T-helper 2 cell treated with Interferon-gamma antibody and Interleukin-4, amounts not matched to agents 5 μg/mL and 100 μg/mL, for 36 hours (primary cell): ENCODE measurements around the gene CHRNG.
"Not testable (repeated sequence)": the region's sequence is repeated elsewhere in the genome, so short reads cannot be mapped to it uniquely, and the experiment has no call there.

Experiments used
- DNase-seq: peaks from one replicate; pipeline ENCODE4 v3.0.0; 2021; ENCODE audit warnings: low spot score
- H3K27ac Mint-ChIP-seq: one replicate; pipeline ENCODE4 v1.8.0; 2021; ENCODE audit warnings: mild to moderate bottlenecking, mixed read lengths
- H3K27me3 Mint-ChIP-seq: one replicate; pipeline ENCODE4 v1.8.0; 2021; ENCODE audit warnings: low read depth, mixed read lengths
- H3K36me3 Mint-ChIP-seq: one replicate; pipeline ENCODE4 v1.8.0; 2021; ENCODE audit warnings: low read depth, mixed read lengths
- H3K4me1 Mint-ChIP-seq: one replicate; pipeline ENCODE4 v1.8.0; 2021; ENCODE audit warnings: low read depth, mixed read lengths
- H3K4me3 Mint-ChIP-seq: one replicate; pipeline ENCODE4 v1.8.0; 2022; ENCODE audit warnings: mild to moderate bottlenecking, moderate library complexity, mixed read lengths
- H3K9me3 Mint-ChIP-seq: one replicate; pipeline ENCODE4 v1.8.0; 2021; ENCODE audit warnings: mixed read lengths

CHRNG gene

GRCh38 chr2:232527905-232528470, 11.5 kb upstream of the CHRNG start:
- H3K4me1 Mint-ChIP-seq: peaks cover 4% of the 10 kb centered on the region
- H3K27me3 Mint-ChIP-seq: peaks cover 24% of the 10 kb centered on the region
- H3K27ac Mint-ChIP-seq: no peak overlapping the region
- no peak for DNase-seq
- H3K9me3 Mint-ChIP-seq: no peaks in the 10 kb centered on the region
- no peak overlapping the region for H3K4me3 Mint-ChIP-seq
- no peaks in the 10 kb centered on the region for H3K36me3 Mint-ChIP-seq

- no peak overlapping the region for H3K4me3 Mint-ChIP-seq
- H3K27me3 Mint-ChIP-seq: peaks cover 19% of the 10 kb centered on the region
- DNase-seq: no peak
- peaks cover 4% of the 10 kb centered on the region for H3K4me1 Mint-ChIP-seq
- H3K27ac Mint-ChIP-seq: no peak overlapping the region
- H3K9me3 Mint-ChIP-seq: no peaks in the 10 kb centered on the region
- H3K36me3 Mint-ChIP-seq: no peaks in the 10 kb centered on the region
Observed at GRCh38 chr2:232528746-232529460, 10.6 kb upstream of the CHRNG start.

GRCh38 chr2:232529806-232530547, 9.5 kb upstream of the CHRNG start:
- H3K27me3 Mint-ChIP-seq: peaks cover 12% of the 10 kb centered on the region
- no peak overlapping the region for H3K4me3 Mint-ChIP-seq
- H3K27ac Mint-ChIP-seq: no peak overlapping the region
- no peak for DNase-seq
- peaks cover 4% of the 10 kb centered on the region for H3K4me1 Mint-ChIP-seq
- H3K9me3 Mint-ChIP-seq: no peaks in the 10 kb centered on the region
- H3K36me3 Mint-ChIP-seq: no peaks in the 10 kb centered on the region

- Mint-ChIP-seq H3K36me3 (no peaks in the 10 kb centered on the region), H3K27me3 (peaks cover 12% of the 10 kb centered on the region), H3K9me3 (no peaks in the 10 kb centered on the region), H3K4me3 (no peak overlapping the region), H3K27ac (no peak overlapping the region), H3K4me1 (peaks cover 4% of the 10 kb centered on the region)
- no peak for DNase-seq
Observed at GRCh38 chr2:232530626-232531260, 8.7 kb upstream of the CHRNG start.

- Mint-ChIP-seq H3K27ac (no peak overlapping the region), H3K9me3 (peaks cover 7% of the 10 kb centered on the region), H3K4me3 (no peak overlapping the region), H3K36me3 (no peaks in the 10 kb centered on the region), H3K4me1 (peaks cover 4% of the 10 kb centered on the region), H3K27me3 (peaks cover 6% of the 10 kb centered on the region)
- DNase-seq: no peak
Observed at GRCh38 chr2:232532419-232532818, 7.1 kb upstream of the CHRNG start.

GRCh38 chr2:232532821-232533220, 6.7 kb upstream of the CHRNG start:
- H3K27me3 Mint-ChIP-seq, H3K27ac Mint-ChIP-seq, H3K9me3 Mint-ChIP-seq, H3K4me3 Mint-ChIP-seq, H3K36me3 Mint-ChIP-seq, H3K4me1 Mint-ChIP-seq, DNase-seq: not testable (repeated sequence)

- peaks cover 10% of the 10 kb centered on the region for H3K27me3 Mint-ChIP-seq
- H3K36me3 Mint-ChIP-seq: no peaks in the 10 kb centered on the region
- H3K4me1 Mint-ChIP-seq: peaks cover 4% of the 10 kb centered on the region
- no peak overlapping the region for H3K4me3 Mint-ChIP-seq
- no peak overlapping the region for H3K27ac Mint-ChIP-seq
- no peak for DNase-seq
- H3K9me3 Mint-ChIP-seq: peaks cover 7% of the 10 kb centered on the region
Observed at GRCh38 chr2:232533944-232534710, 5.4 kb upstream of the CHRNG start.

- H3K36me3 Mint-ChIP-seq: no peaks in the 10 kb centered on the region
- peaks cover 10% of the 10 kb centered on the region for H3K27me3 Mint-ChIP-seq
- peaks cover 7% of the 10 kb centered on the region for H3K9me3 Mint-ChIP-seq
- H3K4me3 Mint-ChIP-seq: no peak overlapping the region
- H3K4me1 Mint-ChIP-seq: peaks cover 4% of the 10 kb centered on the region
- H3K27ac Mint-ChIP-seq: no peak overlapping the region
- DNase-seq: no peak
Observed at GRCh38 chr2:232534940-232535651, 4.4 kb upstream of the CHRNG start.

- Mint-ChIP-seq H3K36me3 (no peaks in the 10 kb centered on the region), H3K27me3 (peaks cover 10% of the 10 kb centered on the region), H3K9me3 (peaks cover 7% of the 10 kb centered on the region), H3K27ac (no peak overlapping the region), H3K4me3 (no peak overlapping the region), H3K4me1 (peaks cover 4% of the 10 kb centered on the region)
- DNase-seq: no peak
Observed at GRCh38 chr2:232535761-232536530, 3.5 kb upstream of the CHRNG start.

GRCh38 chr2:232537079-232537478, 2.4 kb upstream of the CHRNG start:
- no peak overlapping the region for H3K27ac Mint-ChIP-seq
- H3K4me1 Mint-ChIP-seq: peaks cover 4% of the 10 kb centered on the region
- H3K9me3 Mint-ChIP-seq: peaks cover 7% of the 10 kb centered on the region
- no peaks in the 10 kb centered on the region for H3K36me3 Mint-ChIP-seq
- DNase-seq: no peak
- no peak overlapping the region for H3K4me3 Mint-ChIP-seq
- peaks cover 10% of the 10 kb centered on the region for H3K27me3 Mint-ChIP-seq

- H3K27ac Mint-ChIP-seq: no peak overlapping the region
- no peak overlapping the region for H3K4me3 Mint-ChIP-seq
- H3K27me3 Mint-ChIP-seq: peaks cover 10% of the 10 kb centered on the region
- peaks cover 7% of the 10 kb centered on the region for H3K9me3 Mint-ChIP-seq
- peaks cover 4% of the 10 kb centered on the region for H3K4me1 Mint-ChIP-seq
- no peaks in the 10 kb centered on the region for H3K36me3 Mint-ChIP-seq
- DNase-seq: no peak
Observed at GRCh38 chr2:232537499-232537898, 2.0 kb upstream of the CHRNG start.

GRCh38 chr2:232538671-232539070, 821 bp upstream of the CHRNG start:
- peaks cover 7% of the 10 kb centered on the region for H3K9me3 Mint-ChIP-seq
- no peak for DNase-seq
- no peak overlapping the region for H3K4me3 Mint-ChIP-seq
- H3K4me1 Mint-ChIP-seq: peaks cover 4% of the 10 kb centered on the region
- H3K27ac Mint-ChIP-seq: no peak overlapping the region
- H3K36me3 Mint-ChIP-seq: no peaks in the 10 kb centered on the region
- peaks cover 10% of the 10 kb centered on the region for H3K27me3 Mint-ChIP-seq
